Ureter (tissue), 1 donor: ENCODE results near the gene LUC7L3. TPM values are rescaled to one million over a fixed set of nuclear protein-coding genes. Genes with fewer than 3 reads are reported as not detected.

ENCODE experiments used
- total RNA-seq: library from RNA; stranded (reverse); gene quantifications from one replicate; pipeline ENCODE4 v1.2.4, GENCODE V29; 2023
- donor health status: DM: yes; HTN: yes; CAD: no.

The LUC7L3 gene
- total RNA-seq, 1 donor from 2014 or later, result 113 TPM

Other genes with a start within 250 kb of the LUC7L3 start
- 33.2 TPM for gene RSAD1, start 240.7 kb upstream of the LUC7L3 start, total RNA-seq
- 1.1 TPM for gene MYCBPAP, start 211.2 kb upstream of the LUC7L3 start, total RNA-seq
- gene EPN3, start 186.9 kb upstream of the LUC7L3 start, total RNA-seq, result 70.5 TPM
- gene SPATA20, start 172.4 kb upstream of the LUC7L3 start, total RNA-seq, result 101 TPM
- gene CACNA1G, start 158.9 kb upstream of the LUC7L3 start, total RNA-seq, result 0.36 TPM
- 226 TPM for gene ABCC3, start 84.7 kb upstream of the LUC7L3 start, total RNA-seq
- gene ANKRD40, start 11.7 kb upstream of the LUC7L3 start, total RNA-seq, result 42.5 TPM
- gene ANKRD40CL, start 47.9 kb downstream of the LUC7L3 start, total RNA-seq, result not detected
- gene WFIKKN2, start 116.0 kb downstream of the LUC7L3 start, total RNA-seq, result 0.21 TPM
- gene TOB1, start 146.8 kb downstream of the LUC7L3 start, total RNA-seq, result 195 TPM